OCI-LY1 (cell line): ENCODE data around the gene MYO1D.

ENCODE experiments used
- H2AFZ ChIP-seq: fragments of 200-600 bp; sonication (generic), shearing (Covaris generic); 2 replicates; pipeline ENCODE4 v1.6.0; 2014; ENCODE audit warnings: antibody characterized with exemption, mild to moderate bottlenecking, low read length
- H3F3A ChIP-seq: fragments of 200-600 bp; sonication (generic), shearing (Covaris generic); 2 replicates; pipeline ENCODE4 v1.6.0; 2014; ENCODE audit warnings: mild to moderate bottlenecking, antibody characterized with exemption, low read length, moderate library complexity; ENCODE audit not compliant: insufficient read depth
- H3K27ac ChIP-seq: fragments of 200-600 bp; sonication (generic); 2 replicates; pipeline ENCODE4 v1.5.1; 2014; ENCODE audit warnings: low read length, mixed run types, mild to moderate bottlenecking, low read depth; ENCODE audit not compliant: poor library complexity, severe bottlenecking
- H3K27me3 ChIP-seq: fragments of 200-600 bp; sonication (generic); 2 replicates; pipeline ENCODE4 v1.6.0; 2014; ENCODE audit warnings: antibody characterized with exemption, mild to moderate bottlenecking, low read length, moderate library complexity; ENCODE audit not compliant: insufficient read depth
- H3K36me3 ChIP-seq: fragments of 200-600 bp; sonication (generic); 2 replicates; pipeline ENCODE4 v1.6.1; 2014; ENCODE audit warnings: mild to moderate bottlenecking, antibody characterized with exemption, low read length, moderate library complexity, mixed read lengths; ENCODE audit not compliant: insufficient read depth
- H3K4me1 ChIP-seq: fragments of 200-600 bp; sonication (generic); 2 replicates; pipeline ENCODE4 v1.5.1; 2014; ENCODE audit warnings: mild to moderate bottlenecking, low read length, moderate library complexity; ENCODE audit not compliant: insufficient read depth, severe bottlenecking
- H3K4me2 ChIP-seq: fragments of 200-600 bp; sonication (generic), shearing (Covaris generic); 2 replicates; pipeline ENCODE4 v1.6.1; 2014; ENCODE audit warnings: low read length
- H3K4me3 ChIP-seq: fragments of 200-600 bp; sonication (generic); 2 replicates; pipeline ENCODE4 v1.5.1; 2014; ENCODE audit warnings: low read length, low read depth, mild to moderate bottlenecking, mixed read lengths; ENCODE audit not compliant: poor library complexity, severe bottlenecking
- H3K79me2 ChIP-seq: fragments of 200-600 bp; shearing (Covaris generic); 2 replicates; pipeline ENCODE4 v1.6.1; 2016; ENCODE audit warnings: mixed run types, low read length, mixed read lengths; ENCODE audit not compliant: insufficient read depth
- H3K9ac ChIP-seq: fragments of 200-600 bp; sonication (generic), shearing (Covaris generic); 2 replicates; pipeline ENCODE4 v1.6.1; 2014; ENCODE audit warnings: mild to moderate bottlenecking, low read length, mixed read lengths
- H3K9me2 ChIP-seq: fragments of 200-600 bp; sonication (generic), shearing (Covaris generic); 2 replicates; pipeline ENCODE4 v1.6.1; 2014; ENCODE audit warnings: low read depth, mild to moderate bottlenecking, low read length, mixed read lengths
- H3K9me3 ChIP-seq: fragments of 200-600 bp; shearing (Covaris generic); 2 replicates; pipeline ENCODE4 v1.6.1; 2014; ENCODE audit warnings: low read length, mixed read lengths
- H4K20me1 ChIP-seq: fragments of 200-600 bp; sonication (generic), shearing (Covaris generic); 2 replicates; pipeline ENCODE4 v1.6.0; 2016; ENCODE audit warnings: mild to moderate bottlenecking, low read length; ENCODE audit not compliant: insufficient read depth
- CTCF ChIP-seq: fragments of 200-600 bp; sonication (generic), shearing (Covaris generic); IDR thresholded peaks from 2 replicates; pipeline ENCODE4 v1.5.1; 2017; ENCODE audit warnings: mild to moderate bottlenecking, antibody characterized with exemption, low read length, moderate library complexity, mixed read lengths
- EZH2 ChIP-seq: fragments of 200-600 bp; sonication (generic), shearing (Covaris generic); IDR thresholded peaks from 2 replicates; pipeline ENCODE4 v1.8.0; 2017; ENCODE audit warnings: borderline replicate concordance, mixed run types, mild to moderate bottlenecking, antibody characterized with exemption, low read length, moderate library complexity, mixed read lengths

MYO1D gene

GRCh38 chr17:32546031-32546444 lies 330.9 kb downstream of the MYO1D start:
- Histone ChIP-seq H2AFZ (no peak overlapping the region), H3K27ac (no peak overlapping the region), H3K27me3 (no peaks in the 10 kb centered on the region), H3K4me2 (no peak overlapping the region), H3K9ac (no peak overlapping the region), H3K79me2 (no peaks in the 10 kb centered on the region), H3K4me3 (no peak overlapping the region), H3K4me1 (no peaks in the 10 kb centered on the region), H4K20me1 (no peaks in the 10 kb centered on the region), H3F3A (no peaks in the 10 kb centered on the region), H3K36me3 (no peaks in the 10 kb centered on the region), H3K9me2 (no peaks in the 10 kb centered on the region), H3K9me3 (no peaks in the 10 kb centered on the region)
- TF ChIP-seq EZH2, result no peak
- no peak for TF ChIP-seq CTCF

DNA sequence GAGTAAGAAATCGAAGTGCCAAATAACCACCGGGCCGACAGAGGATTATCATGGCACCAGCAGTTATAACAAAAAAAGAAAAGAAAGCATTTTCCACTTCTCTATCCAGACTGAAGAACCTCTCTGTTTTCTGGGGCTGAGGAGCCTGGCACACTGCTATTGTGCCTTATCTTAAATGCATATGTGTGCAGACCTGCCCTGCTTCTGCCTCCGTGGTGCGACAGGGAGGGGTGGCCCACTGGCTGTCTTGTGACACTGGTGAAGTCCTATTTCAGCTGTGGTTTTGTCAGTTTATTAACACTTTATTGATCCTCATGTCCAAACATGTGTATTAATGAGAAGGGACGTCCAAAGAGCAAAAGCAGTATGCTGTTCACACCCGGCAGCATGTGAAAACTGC lies 334.7 kb downstream of the MYO1D start:
- H3K9me3 ChIP-seq, result no peaks in the 10 kb centered on the region
- H3K4me3 ChIP-seq, result no peak overlapping the region
- H3K9ac ChIP-seq, result no peak overlapping the region
- H3K27me3 ChIP-seq, result 0 out of 2 replicates have a peak, but pooled peaks cover 3% of the 10 kb centered on the region
- H3K79me2 ChIP-seq, result no peaks in the 10 kb centered on the region
- H4K20me1 ChIP-seq, result no peaks in the 10 kb centered on the region
- TF ChIP-seq EZH2 (no peak), CTCF (no peak)
- H3K36me3 ChIP-seq, result no peaks in the 10 kb centered on the region
- no peaks in the 10 kb centered on the region for H3F3A ChIP-seq
- H3K4me2 ChIP-seq, result no peak overlapping the region
- H3K27ac ChIP-seq, result no peak overlapping the region
- no peak overlapping the region for H2AFZ ChIP-seq
- H3K4me1 ChIP-seq, result no peaks in the 10 kb centered on the region
- H3K9me2 ChIP-seq, result no peaks in the 10 kb centered on the region

DNA sequence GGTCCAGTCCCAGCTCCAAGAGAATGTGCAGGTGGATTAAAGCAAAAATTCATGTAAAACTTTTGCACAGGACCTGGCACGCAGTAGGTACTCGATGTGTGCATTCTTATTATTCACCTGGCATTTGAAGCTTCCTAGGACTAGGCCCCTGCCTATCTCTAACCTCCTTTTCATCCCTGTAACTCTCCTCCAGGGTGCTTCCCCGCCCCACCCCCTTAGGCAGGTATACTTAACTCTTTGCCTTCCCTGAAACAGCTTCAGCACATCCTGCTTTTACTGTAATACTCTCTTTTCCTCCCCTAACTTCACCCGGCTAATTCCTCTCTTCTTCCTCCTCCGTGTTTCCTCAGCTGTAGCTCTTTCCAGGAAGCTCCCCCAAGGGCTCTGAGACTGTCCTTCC lies 335.3 kb downstream of the MYO1D start:
- Histone ChIP-seq H3K4me1 (no peaks in the 10 kb centered on the region), H3K4me2 (no peak overlapping the region), H4K20me1 (no peaks in the 10 kb centered on the region), H2AFZ (no peak overlapping the region), H3K9me3 (no peaks in the 10 kb centered on the region), H3F3A (no peaks in the 10 kb centered on the region), H3K36me3 (no peaks in the 10 kb centered on the region), H3K4me3 (no peak overlapping the region), H3K9me2 (no peaks in the 10 kb centered on the region), H3K27me3 (0 out of 2 replicates have a peak, but pooled peaks cover 6% of the 10 kb centered on the region), H3K79me2 (no peaks in the 10 kb centered on the region), H3K9ac (no peak overlapping the region), H3K27ac (no peak overlapping the region)
- TF ChIP-seq CTCF (no peak), EZH2 (no peak)
